HG02642 (cell line): ENCODE data around the gene EPC2.

Source experiments
- ATAC-seq: cut with Tn5 transposase; IDR thresholded peaks from one replicate; pipeline ENCODE4 v1.9.1; 2021; ENCODE audit warnings: mild to moderate bottlenecking; ENCODE audit not compliant: unreplicated experiment, poor library complexity

EPC2 gene, protein sequence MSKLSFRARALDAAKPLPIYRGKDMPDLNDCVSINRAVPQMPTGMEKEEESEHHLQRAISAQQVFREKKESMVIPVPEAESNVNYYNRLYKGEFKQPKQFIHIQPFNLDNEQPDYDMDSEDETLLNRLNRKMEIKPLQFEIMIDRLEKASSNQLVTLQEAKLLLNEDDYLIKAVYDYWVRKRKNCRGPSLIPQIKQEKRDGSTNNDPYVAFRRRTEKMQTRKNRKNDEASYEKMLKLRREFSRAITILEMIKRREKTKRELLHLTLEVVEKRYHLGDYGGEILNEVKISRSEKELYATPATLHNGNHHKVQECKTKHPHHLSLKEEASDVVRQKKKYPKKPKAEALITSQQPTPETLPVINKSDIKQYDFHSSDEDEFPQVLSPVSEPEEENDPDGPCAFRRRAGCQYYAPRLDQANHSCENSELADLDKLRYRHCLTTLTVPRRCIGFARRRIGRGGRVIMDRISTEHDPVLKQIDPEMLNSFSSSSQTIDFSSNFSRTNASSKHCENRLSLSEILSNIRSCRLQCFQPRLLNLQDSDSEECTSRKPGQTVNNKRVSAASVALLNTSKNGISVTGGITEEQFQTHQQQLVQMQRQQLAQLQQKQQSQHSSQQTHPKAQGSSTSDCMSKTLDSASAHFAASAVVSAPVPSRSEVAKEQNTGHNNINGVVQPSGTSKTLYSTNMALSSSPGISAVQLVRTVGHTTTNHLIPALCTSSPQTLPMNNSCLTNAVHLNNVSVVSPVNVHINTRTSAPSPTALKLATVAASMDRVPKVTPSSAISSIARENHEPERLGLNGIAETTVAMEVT

DNA sequence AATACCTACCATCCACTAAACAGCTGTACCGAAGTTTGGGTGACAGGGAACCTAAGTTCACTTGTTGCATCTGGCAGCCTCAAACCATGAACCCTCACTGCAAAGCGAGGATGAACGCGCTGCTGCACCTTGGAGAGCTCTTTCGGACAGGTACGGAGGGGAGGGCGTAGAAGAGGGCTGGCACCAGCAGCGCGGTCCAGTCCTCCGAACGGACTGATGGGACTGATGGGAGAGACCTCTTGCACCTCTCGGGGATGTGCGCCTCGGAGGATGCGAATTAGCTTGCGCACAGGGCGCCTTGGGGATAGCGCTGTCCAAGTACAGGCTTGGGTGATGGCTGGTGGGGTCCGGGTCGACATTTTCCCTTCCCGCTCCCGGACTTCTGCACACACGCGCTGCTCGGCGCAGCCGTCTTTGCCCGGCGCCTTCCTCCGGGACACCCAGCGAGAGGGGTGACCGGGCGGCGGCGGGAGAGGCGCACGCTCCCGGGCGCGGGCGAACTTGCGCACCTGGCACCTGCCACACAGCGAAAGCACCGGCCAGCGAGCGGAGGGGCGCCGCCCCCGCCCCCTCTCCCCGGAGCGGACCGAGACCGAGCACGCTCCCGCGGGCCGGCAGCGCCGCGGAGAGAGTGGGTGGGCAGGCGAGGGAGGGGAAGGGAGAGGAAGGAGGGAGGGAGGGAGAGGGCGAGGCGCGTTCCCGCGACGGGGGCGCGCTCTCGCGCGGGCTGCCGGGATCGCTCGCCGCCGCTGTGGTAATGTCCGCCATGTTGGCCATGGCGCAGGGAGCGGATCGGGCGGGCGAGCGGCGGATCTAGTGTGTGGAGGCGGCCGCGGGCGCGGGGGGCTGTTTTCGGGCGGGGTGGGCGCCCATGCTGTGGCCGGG, at the start of gene EPC2:
TSS of gene EPC2 (plus strand) at position 754 of the 885 bp plus-strand sequence. CDS start 267 bp downstream, outside the sequence.
- ATAC-seq, result peak; percentile 66

- no peak for ATAC-seq
Observed at GRCh38 chr2:148596018-148596417, 48.5 kb upstream of the EPC2 start.

DNA sequence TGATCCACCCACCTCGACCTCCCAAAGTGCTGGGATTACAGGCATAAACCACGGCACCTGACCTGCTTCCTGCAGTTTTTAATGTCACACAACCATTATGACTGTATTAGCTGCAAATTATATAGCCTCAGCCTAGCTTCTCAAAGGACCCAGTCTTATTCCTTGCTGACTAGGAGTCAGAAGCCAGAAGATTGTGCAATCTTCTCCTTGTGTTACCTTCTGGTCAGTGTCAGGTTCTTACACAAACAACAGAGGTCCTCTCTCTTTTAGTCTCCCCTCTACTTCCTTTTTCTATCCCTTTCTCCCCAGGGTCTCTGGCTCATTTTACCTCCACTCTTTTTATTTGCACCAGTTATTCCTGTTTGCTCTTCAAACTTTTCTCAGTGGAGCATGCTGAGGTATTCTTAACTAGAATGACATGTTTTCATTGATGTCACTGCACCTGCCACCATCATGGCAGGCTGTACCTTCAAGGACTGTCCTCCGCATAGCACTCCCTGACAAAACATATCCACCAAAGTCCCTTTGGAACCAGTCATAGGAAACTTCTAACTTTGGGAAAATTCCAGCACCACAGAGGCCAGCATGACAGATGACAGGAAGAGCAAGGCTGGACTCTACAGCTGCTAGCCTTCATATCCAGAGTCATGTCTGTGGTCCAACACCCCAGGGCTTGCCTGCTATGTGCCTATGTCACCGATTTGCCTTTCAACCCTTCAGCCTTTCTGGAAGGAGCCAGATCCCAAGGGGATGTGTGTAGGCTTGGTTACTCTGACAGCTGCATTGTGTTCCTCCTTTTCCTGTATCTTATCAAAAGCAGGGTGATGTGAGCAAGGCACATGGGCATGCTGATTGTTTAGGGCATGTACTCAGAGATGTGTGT, 45.2 kb upstream of the EPC2 start:
- no peak for ATAC-seq

DNA sequence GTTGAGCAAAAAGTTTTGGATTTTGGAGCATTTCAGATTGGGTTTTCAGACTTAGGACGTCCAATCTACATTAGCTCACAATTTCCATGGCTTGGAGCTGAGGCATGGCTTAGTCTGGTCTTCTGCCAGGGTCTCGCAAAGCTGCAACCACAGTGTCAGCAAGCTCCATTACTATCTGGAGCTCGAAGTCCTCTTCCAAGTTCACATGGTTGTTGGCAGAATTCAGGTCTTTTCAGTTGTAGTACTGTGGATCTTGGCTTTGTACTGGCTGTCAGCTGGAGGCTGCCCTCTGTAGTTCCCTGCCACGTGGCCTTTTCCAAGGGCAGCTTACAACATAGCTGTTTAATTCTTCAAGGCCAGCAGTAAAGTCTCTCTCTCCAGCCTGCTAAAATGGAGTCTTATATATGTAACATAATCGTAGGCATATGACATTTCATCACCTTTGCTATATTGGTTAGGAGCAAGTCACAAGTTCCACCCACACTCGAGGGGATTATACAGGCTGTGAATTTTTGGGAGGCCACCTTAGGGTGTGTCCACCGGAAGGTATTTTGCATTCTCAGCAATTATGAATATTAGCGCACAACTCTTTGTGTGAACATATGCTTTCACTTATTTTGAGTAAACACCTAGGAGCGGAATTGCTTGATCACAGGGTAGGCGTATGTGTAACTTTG, 41.5 kb upstream of the EPC2 start:
- ATAC-seq, result peak; percentile 2

GRCh38 chr2:148603562-148603920, 41.0 kb upstream of the EPC2 start:
- ATAC-seq, result peak; percentile 98

DNA sequence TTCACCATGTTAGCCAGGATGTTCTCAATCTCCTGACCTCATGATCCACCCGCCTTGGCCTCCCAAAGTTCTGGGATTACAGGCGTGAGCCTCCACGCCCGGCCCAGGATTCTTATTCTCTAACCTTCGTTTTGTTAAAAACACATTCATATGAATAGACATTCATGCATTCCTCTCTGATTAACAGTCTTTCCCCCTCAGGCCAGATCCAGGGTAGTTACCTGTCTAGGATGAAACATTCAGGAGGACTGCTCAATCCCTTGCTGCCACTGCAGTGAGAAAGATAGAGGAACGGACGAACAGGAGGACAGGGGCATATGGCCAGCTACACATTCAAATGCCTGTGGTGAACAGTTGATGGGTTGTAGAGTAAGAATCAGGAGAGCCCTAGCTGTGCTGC, 39.6 kb upstream of the EPC2 start:
- no peak for ATAC-seq

- ATAC-seq, result no peak
Observed at GRCh38 chr2:148607566-148607965, 37.0 kb upstream of the EPC2 start.

- no peak for ATAC-seq
Observed at GRCh38 chr2:148613231-148614013, 31.1 kb upstream of the EPC2 start.

- peak; percentile 34 for ATAC-seq
Observed at GRCh38 chr2:148614014-148614321, 30.6 kb upstream of the EPC2 start.

DNA sequence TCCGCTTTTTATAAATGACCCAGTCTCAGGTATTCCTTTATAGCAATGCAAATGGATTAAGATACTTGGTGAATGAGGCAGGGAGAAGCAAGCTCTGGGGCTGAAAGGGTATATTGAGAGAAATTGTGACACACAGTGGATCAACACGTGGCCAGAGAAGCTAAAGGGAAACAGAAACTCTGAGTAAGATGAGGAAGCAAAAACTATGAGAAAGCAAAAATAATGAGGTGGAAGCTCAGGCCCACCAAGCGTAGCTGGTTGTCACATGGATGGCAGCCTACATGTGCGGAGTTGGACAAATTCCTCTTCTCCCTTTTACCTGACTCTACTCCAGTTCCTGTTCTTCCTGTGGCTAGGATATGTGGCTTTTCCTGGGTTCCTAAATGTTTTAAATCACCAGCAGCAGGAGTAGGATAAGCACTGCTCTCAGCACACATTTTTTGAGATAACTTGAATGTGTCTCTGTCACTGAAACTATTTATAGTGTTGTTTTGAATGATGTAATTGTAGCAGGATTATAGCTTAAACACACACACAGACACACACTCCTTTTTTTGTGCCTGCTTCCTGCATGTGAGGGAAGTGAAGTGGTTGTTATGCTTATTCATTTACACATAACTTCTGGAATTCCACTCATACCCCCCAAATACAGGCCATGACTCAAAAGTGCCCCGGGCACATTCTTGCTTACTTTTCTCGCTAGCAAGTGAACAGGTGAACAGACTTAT, 30.1 kb upstream of the EPC2 start:
- peak; percentile 98 for ATAC-seq

DNA sequence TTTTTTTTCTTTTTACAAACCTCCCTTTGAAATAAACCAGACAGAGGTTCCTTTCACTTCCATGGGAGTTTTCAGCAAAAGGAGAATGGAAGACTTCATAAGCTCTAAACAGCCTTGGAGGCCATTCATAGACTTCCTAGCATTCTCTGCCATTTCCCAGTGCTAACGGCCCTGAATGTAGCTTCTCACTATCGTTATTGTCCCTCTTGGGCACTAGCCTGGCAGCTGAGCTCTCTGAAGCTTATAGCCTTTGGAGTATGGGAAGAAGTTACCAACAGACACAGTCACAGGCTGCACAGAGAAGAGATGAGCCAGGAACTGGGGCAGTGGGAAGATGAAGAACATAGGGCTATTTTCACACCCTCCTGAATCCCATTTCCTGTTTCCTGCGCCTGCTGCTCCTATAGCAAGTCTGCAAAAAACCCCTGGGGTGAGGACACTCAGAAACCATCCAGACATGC, 29.1 kb upstream of the EPC2 start:
- ATAC-seq, result no peak

DNA sequence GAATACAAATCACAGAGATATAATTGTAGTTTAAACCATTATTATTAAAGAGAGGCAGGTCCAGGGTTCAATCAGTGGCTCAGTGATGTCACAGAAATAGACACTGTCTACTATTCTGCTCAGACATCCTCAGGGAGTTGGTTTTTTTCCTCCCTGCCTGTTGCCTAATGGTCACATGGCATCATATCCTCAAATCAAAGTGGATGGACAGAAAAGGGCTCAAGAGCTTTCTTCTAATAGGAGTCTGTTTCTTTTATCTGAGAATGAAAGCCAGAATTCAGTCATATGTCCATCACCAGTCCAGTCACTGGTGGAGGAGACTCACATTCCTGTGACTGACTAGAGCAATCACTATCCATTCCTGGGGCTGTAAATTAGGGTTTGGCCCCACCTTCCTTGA, 27.9 kb upstream of the EPC2 start:
- ATAC-seq, result no peak

GRCh38 chr2:148617219-148617618, 27.3 kb upstream of the EPC2 start:
- ATAC-seq, result no peak

GRCh38 chr2:148619560-148620195, 24.9 kb upstream of the EPC2 start:
- no peak for ATAC-seq

GRCh38 chr2:148622366-148622765, 22.2 kb upstream of the EPC2 start:
- no peak for ATAC-seq

GRCh38 chr2:148623086-148623485, 21.5 kb upstream of the EPC2 start:
- ATAC-seq, result no peak

DNA sequence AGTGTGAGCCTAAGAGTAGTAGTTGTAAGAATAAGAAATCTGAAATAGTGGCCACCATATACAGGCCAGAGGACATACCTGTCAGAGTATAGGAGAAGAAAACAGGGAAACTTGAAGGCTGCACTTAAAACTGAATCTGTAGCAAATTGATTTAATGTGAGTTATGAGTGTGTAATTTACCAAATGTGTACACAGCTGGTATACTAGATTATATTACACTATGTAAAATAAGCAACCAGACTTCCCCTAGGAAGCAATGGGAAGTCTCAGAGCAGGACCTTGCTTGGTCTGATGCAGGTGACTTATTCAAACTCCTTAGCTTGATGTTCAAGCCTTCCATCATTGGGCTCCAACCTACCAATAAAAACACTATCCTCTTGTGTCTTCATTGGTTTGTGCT, 17.3 kb upstream of the EPC2 start:
- no peak for ATAC-seq
